ENCODE results near the gene MEF2D.

Gene MEF2D

DNA sequence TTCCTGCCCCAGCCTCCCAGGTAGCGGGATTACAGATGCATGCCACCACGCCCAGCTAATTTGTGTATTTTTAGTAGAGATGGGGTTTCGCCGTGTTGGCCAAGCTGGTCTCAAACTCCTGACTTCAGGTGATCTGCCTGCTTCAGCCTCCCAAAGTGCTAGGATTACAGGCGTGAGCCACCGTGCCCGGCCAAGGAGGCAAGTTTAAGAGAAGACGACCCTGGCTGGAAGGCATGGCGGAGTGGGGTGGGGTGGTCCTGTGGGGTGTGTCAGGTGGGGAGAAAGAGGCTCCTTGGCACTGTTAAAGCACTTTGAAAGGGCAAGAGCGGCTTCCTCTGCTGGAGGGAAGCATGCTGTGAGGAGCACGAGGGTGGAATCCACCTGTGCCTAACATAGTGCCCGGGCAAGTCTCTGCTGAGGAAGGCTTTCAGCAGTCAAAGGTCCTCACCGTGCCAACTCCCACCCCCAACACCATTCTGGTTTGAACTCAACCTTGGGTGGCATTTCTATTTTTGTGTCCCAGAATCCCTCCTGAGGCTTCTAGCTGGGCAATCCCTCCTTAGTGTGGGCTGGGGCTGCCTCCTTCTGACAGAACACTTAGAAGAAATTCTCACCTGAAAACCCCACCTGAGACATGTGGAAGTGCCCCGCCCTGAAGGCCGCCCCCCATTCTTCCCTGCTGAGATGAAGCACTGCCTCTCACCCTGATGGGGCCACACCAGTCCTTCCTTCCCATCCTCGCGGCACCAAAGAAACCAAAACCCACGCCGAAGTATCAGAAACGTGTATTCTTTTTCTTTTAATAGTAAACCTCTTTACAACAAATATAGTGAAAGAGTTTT, 37.4 kb downstream of the MEF2D start:
- Histone ChIP-seq H3K9me3 (replicated peaks; ENCODE audit: low read length) (no peaks in the 10 kb centered on the region), H3K4me3 (ENCODE audit: low read length) (no peak overlapping the region), H3K27me3 (ENCODE audit: control insufficient read depth, insufficient read depth, low read length) (no peaks in the 10 kb centered on the region), H3K36me3 (ENCODE audit: insufficient read depth, low read length) (peaks cover 27% of the 10 kb centered on the region), H3K9ac (ENCODE audit: low read depth, low read length) (no peak overlapping the region), H3K4me2 (ENCODE audit: low read length) (no peak overlapping the region), H3K4me1 (ENCODE audit: control insufficient read depth, insufficient read depth, low read length) (peaks cover 37% of the 10 kb centered on the region)

DNA sequence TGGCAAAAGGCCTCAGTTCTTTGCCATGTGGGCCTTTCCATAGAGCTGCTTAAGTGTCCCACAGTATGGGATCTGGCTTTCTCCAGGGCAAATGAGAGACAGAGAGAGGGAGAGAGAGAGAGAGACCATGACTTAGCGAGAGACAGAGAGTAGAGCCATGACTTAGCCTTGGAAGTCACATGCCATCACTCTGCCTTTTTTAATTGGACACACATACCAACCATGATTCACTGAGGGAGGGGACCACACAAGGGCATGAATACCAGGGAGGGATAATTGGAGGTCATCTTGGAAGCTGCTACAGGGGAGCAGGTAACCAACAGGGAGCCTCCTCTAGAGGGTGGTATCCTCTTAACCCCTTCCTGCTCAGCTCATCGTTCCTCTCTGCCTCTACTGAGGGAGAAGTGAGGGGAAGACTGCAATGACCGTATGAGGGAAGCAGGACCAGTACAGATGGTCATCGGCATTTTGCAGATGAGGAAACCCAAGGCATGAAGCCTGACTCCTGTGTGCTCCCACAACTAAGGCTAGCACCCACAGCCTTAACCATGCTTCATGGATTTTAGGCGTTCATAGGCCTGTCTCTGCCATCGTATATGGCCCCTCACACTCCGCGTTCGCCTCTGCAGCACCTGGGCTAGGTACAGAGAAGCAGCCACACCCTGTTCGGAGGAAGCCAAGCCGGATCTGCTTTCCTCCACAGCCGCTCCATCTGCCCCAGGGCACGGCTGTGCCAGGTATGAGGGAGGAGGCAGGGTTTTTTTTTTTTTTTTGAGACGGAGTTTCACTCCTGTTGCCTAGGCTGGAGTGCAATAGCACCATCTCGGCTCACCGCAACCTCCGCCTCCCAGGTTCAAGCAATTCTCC, 38.6 kb downstream of the MEF2D start:
- no peak overlapping the region for H3K9ac ChIP-seq (ENCODE audit: low read depth, low read length)
- H3K27me3 ChIP-seq (ENCODE audit: control insufficient read depth, insufficient read depth, low read length) = no peaks in the 10 kb centered on the region
- H3K36me3 ChIP-seq (ENCODE audit: insufficient read depth, low read length) = peaks cover 19% of the 10 kb centered on the region
- peaks cover 47% of the 10 kb centered on the region for H3K4me1 ChIP-seq (ENCODE audit: control insufficient read depth, insufficient read depth, low read length)
- no peaks in the 10 kb centered on the region for H3K9me3 ChIP-seq (replicated peaks; ENCODE audit: low read length)
- H3K4me3 ChIP-seq (ENCODE audit: low read length) = no peak overlapping the region
- no peak overlapping the region for H3K4me2 ChIP-seq (ENCODE audit: low read length)

DNA sequence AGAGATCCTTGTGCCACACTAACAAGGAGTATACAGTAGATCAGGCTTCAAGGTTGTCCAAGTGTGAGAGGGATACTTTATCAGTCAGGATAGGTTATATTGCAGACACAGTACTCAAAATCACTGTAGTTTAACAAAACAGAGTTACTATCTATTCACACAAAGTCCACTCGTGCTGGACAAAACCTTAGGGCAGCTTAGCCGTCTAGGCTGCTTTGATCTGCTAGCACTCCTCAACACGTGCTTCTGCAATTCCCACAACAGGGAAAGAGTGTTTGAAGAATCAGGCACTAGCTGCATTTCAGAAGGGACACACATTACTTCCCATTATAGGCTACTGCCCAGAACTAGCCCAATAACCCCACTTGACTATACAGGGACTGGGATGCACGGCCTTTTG, 39.5 kb downstream of the MEF2D start:
- peaks cover 45% of the 10 kb centered on the region for H3K4me1 ChIP-seq (ENCODE audit: control insufficient read depth, insufficient read depth, low read length)
- H3K27me3 ChIP-seq (ENCODE audit: control insufficient read depth, insufficient read depth, low read length) = no peaks in the 10 kb centered on the region
- H3K36me3 ChIP-seq (ENCODE audit: insufficient read depth, low read length) = peaks cover 10% of the 10 kb centered on the region
- no peak overlapping the region for H3K4me3 ChIP-seq (ENCODE audit: low read length)
- no peak overlapping the region for H3K9ac ChIP-seq (ENCODE audit: low read depth, low read length)
- no peak overlapping the region for H3K4me2 ChIP-seq (ENCODE audit: low read length)
- H3K9me3 ChIP-seq (replicated peaks; ENCODE audit: low read length) = no peaks in the 10 kb centered on the region

DNA sequence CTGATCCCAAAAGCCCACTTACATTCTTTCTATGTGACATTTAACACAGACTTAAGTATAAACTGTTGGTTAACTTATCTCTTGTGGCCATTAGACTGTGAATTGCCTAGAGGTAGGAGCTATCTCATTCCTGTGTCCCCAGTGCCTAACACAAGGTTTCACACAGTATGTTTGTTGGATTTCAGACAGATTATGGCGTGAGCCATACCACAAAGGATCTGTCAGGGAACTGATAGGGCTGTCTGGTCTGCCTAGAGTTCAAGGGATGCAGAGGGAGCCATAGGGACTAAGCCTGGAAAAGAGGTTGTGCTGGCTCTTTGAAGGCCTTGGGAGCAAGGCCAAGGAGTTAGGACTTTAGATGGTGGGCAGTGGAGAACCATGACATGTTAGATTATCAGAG, 40.0 kb downstream of the MEF2D start:
- no peaks in the 10 kb centered on the region for H3K27me3 ChIP-seq (ENCODE audit: control insufficient read depth, insufficient read depth, low read length)
- H3K9me3 ChIP-seq (replicated peaks; ENCODE audit: low read length) = no peaks in the 10 kb centered on the region
- no peak overlapping the region for H3K4me2 ChIP-seq (ENCODE audit: low read length)
- H3K4me3 ChIP-seq (ENCODE audit: low read length) = no peak overlapping the region
- no peak overlapping the region for H3K9ac ChIP-seq (ENCODE audit: low read depth, low read length)
- H3K36me3 ChIP-seq (ENCODE audit: insufficient read depth, low read length) = peaks cover 7% of the 10 kb centered on the region
- peaks cover 41% of the 10 kb centered on the region for H3K4me1 ChIP-seq (ENCODE audit: control insufficient read depth, insufficient read depth, low read length)

DNA sequence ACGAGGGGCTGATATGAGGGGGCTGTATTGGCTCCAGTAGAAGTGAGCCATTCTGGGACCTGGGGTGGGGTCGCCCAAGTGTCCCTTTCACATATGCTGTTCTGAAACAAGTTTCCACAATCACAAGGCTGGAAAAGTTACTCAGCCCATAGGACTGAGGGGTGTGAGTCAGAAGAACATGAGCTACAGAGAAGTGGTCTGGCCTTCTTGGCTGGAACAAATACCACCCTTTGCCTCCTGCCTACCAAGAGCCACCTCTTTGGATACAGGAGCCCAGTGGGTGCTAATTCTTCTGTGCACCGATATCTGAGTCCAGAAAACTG, 42.4 kb downstream of the MEF2D start:
- no peaks in the 10 kb centered on the region for H3K36me3 ChIP-seq (ENCODE audit: insufficient read depth, low read length)
- H3K4me1 ChIP-seq (ENCODE audit: control insufficient read depth, insufficient read depth, low read length) = peaks cover 22% of the 10 kb centered on the region
- H3K4me2 ChIP-seq (ENCODE audit: low read length) = no peak overlapping the region
- H3K4me3 ChIP-seq (ENCODE audit: low read length) = no peak overlapping the region
- H3K9me3 ChIP-seq (replicated peaks; ENCODE audit: low read length) = no peaks in the 10 kb centered on the region
- no peak overlapping the region for H3K9ac ChIP-seq (ENCODE audit: low read depth, low read length)
- H3K27me3 ChIP-seq (ENCODE audit: control insufficient read depth, insufficient read depth, low read length) = peaks cover 8% of the 10 kb centered on the region

DNA sequence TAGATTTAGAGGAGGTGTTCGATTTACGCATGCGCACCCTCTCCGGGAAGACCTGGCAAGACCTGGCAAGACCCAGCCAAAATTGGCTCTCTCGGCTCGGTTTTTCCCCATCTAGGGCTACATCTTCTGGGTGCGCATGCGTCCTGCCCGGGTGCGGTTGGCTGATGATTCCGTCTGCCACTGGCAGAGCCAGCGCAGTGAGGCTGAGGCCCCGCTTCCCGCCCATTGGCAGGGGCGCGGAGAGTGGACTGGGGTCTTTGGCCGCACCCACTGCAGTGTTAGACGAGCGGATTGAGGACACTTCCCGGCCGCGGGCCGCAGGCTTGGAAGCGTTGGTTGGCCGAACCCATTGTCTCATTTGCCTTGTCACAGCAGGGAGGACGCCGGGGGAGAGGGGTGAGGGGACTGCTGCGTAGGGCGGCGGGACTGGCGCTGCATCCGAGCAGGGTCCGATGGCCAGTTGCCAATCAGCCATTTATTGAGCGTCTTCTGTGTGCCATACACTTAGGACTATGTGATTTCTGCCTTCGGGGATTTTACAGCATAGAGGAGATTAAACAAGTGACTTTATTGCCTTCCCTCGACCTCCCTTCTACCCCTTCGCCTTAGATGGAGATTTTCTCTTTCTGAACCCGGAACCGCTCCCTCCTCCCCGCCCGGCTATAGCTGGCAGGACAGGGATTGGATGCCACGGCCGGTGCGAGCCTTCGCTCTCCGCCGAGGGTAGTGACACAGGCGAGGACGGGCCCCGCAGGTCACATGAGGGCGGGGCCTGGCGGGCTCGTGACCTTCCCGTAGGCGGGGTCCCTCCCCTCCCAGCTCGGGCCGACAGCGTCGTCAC, 43.7 kb downstream of the MEF2D start:
- Histone ChIP-seq H3K4me3 (ENCODE audit: low read length) (peak overlapping the region; percentile 70), H3K9ac (ENCODE audit: low read depth, low read length) (peak overlapping the region; percentile 86), H3K4me2 (ENCODE audit: low read length) (peak overlapping the region; percentile 92), H3K9me3 (replicated peaks; ENCODE audit: low read length) (no peaks in the 10 kb centered on the region), H3K4me1 (ENCODE audit: control insufficient read depth, insufficient read depth, low read length) (peaks cover 22% of the 10 kb centered on the region), H3K36me3 (ENCODE audit: insufficient read depth, low read length) (no peaks in the 10 kb centered on the region), H3K27me3 (ENCODE audit: control insufficient read depth, insufficient read depth, low read length) (peaks cover 13% of the 10 kb centered on the region)

DNA sequence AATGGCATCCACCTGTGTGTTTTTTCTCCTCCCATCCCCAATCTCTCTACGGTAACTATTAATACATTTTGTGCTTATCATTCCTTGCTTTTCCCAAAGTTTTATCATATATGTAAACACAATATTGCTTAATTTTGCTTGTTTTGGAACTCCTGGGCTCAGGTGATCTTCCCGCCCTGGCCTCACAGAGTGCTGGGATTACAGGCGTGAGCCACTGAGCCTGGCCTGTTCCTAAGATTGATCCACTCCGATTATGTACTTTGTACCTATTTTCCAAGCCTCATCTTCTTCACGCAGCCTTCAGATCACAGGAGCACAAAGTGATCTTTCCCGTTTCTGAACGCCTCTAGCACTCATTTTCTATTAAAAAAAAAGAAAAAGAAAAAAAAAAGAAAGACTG, 45.2 kb downstream of the MEF2D start:
- Histone ChIP-seq H3K4me2 (ENCODE audit: low read length) (no peak overlapping the region), H3K36me3 (ENCODE audit: insufficient read depth, low read length) (no peaks in the 10 kb centered on the region), H3K9me3 (replicated peaks; ENCODE audit: low read length) (no peaks in the 10 kb centered on the region), H3K9ac (ENCODE audit: low read depth, low read length) (no peak overlapping the region), H3K4me3 (ENCODE audit: low read length) (no peak overlapping the region), H3K4me1 (ENCODE audit: control insufficient read depth, insufficient read depth, low read length) (peaks cover 22% of the 10 kb centered on the region), H3K27me3 (ENCODE audit: control insufficient read depth, insufficient read depth, low read length) (peaks cover 28% of the 10 kb centered on the region)

DNA sequence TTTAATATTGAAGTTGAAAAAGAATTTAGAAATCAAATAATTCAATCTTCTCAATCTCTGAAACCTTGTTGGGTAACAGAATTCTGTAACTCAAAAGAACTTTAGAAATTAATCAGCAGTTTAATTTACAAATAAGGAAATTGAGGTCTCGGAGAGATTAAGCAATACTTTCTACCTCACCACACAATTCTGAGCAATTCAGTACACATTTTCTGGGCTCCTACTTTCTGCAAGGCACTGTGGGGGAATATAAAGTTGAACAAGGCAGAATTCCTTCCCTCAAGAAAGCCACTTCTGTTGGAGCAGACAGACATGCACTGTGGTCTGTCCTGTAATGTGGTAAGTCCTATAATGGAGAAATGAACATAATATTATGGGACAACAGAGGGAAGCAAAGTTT, 47.7 kb downstream of the MEF2D start:
- H3K27me3 ChIP-seq (ENCODE audit: control insufficient read depth, insufficient read depth, low read length) = peaks cover 48% of the 10 kb centered on the region
- H3K4me2 ChIP-seq (ENCODE audit: low read length) = no peak overlapping the region
- no peaks in the 10 kb centered on the region for H3K9me3 ChIP-seq (replicated peaks; ENCODE audit: low read length)
- H3K36me3 ChIP-seq (ENCODE audit: insufficient read depth, low read length) = no peaks in the 10 kb centered on the region
- peaks cover 15% of the 10 kb centered on the region for H3K4me1 ChIP-seq (ENCODE audit: control insufficient read depth, insufficient read depth, low read length)
- no peak overlapping the region for H3K4me3 ChIP-seq (ENCODE audit: low read length)
- H3K9ac ChIP-seq (ENCODE audit: low read depth, low read length) = no peak overlapping the region

DNA sequence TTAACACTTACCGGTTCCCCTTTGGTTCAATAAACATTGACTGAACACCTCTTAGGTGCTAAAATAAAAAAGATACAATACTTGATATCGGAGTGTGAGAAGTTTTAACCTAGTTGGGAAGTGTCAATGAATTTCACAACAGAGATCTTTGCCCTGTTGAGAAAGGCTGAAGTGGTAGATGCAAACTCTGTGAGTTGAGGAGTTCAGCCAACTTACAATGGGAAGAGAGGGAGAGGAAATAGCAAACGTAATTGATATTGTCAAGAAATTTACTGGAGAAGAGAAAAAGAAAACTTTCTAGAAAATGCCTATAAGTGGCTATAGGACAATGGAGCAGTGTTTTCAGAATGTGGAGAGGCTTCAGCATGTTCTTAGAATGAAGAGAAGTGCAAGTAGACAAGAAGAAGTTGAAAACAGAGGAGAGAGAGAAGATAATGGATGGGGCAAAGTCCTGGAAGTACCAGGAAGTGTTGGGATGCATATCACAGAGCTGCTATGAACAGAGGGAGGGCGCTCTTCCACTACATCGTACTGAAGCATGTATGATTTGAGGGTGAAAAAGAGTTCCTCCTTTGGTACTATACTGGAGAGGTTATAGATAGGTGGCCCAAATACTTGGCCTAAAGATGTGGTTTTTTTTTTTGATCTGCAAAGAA, 48.9 kb downstream of the MEF2D start:
- H3K9me3 ChIP-seq (replicated peaks; ENCODE audit: low read length) = no peaks in the 10 kb centered on the region
- H3K27me3 ChIP-seq (ENCODE audit: control insufficient read depth, insufficient read depth, low read length) = peaks cover 49% of the 10 kb centered on the region
- H3K36me3 ChIP-seq (ENCODE audit: insufficient read depth, low read length) = no peaks in the 10 kb centered on the region
- H3K4me3 ChIP-seq (ENCODE audit: low read length) = no peak overlapping the region
- H3K4me1 ChIP-seq (ENCODE audit: control insufficient read depth, insufficient read depth, low read length) = peaks cover 5% of the 10 kb centered on the region
- H3K9ac ChIP-seq (ENCODE audit: low read depth, low read length) = no peak overlapping the region
- no peak overlapping the region for H3K4me2 ChIP-seq (ENCODE audit: low read length)

DNA sequence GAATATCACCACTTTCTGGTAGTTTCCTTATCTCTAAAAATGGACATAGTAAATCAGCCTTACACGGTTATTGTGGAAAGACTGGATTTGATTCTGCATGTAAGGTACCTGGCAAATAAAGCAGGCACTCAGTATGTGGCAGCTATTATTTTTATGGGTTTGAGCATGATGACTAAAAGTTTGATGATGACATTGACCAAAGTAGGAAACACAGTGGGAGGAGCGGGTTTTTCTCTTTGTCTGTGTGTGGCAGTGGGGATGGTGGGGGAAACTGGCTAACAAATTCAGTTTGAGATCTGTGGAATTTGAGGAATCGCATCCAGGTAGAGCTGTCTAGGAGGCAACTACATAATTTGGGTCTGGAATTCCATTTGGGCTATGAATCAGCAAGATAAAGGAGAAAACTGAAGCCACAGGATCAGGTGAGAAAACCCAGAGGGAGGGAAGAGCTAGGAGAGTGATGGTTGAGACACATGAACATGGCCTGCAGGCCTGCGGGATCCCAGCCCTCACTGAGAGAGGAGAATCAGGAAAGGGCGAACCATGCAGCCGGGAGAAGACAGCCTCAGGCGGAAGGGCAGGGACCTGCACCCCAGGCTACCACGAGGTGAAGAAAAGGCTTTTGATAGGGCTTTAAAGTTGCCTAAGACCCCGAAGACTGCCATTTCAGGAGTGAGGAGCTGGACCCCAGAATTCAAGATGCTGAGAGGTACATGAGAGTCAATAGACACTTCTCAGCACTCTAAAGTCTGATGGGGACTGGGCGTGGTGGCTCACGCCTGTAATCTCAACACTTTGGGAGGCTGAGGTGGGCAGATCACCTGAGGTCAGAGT, 52.2 kb downstream of the MEF2D start:
- H3K9ac ChIP-seq (ENCODE audit: low read depth, low read length) = no peak overlapping the region
- no peaks in the 10 kb centered on the region for H3K9me3 ChIP-seq (replicated peaks; ENCODE audit: low read length)
- H3K4me3 ChIP-seq (ENCODE audit: low read length) = no peak overlapping the region
- H3K36me3 ChIP-seq (ENCODE audit: insufficient read depth, low read length) = no peaks in the 10 kb centered on the region
- no peaks in the 10 kb centered on the region for H3K4me1 ChIP-seq (ENCODE audit: control insufficient read depth, insufficient read depth, low read length)
- H3K27me3 ChIP-seq (ENCODE audit: control insufficient read depth, insufficient read depth, low read length) = peaks cover 57% of the 10 kb centered on the region
- no peak overlapping the region for H3K4me2 ChIP-seq (ENCODE audit: low read length)

Measured in skeletal muscle satellite cell (primary cell).